HG03095 (cell line): ENCODE measurements around the gene IL17REL.
"Not testable (repeated sequence)": the region's sequence is repeated elsewhere in the genome, so short reads cannot be mapped to it uniquely, and the experiment has no call there.

Experiments used
- ATAC-seq: cut with Tn5 transposase; IDR thresholded peaks from one replicate; pipeline ENCODE4 v1.9.1; 2021; ENCODE audit warnings: moderate library complexity; ENCODE audit not compliant: unreplicated experiment

The IL17REL gene

DNA sequence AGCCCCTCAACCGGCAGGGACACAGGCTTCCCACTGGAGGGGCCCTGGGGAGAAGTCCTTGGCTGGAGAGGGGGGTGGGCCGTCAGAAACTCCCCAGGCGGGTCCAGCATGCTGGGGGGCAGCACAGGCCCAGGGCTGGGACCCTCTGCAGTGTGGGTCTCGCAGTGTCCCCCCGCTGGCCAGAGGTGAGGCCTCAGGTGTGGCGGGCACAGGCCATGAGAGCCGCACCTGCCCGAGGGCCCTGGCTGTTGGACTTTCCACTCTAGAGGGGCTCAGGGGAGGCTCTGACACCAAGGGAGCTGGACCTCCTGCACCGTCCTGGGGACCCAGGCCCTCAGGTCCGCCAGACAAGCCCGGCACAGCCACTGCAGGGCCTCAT, 62.7 kb downstream of the IL17REL start:
- ATAC-seq, result no peak

DNA sequence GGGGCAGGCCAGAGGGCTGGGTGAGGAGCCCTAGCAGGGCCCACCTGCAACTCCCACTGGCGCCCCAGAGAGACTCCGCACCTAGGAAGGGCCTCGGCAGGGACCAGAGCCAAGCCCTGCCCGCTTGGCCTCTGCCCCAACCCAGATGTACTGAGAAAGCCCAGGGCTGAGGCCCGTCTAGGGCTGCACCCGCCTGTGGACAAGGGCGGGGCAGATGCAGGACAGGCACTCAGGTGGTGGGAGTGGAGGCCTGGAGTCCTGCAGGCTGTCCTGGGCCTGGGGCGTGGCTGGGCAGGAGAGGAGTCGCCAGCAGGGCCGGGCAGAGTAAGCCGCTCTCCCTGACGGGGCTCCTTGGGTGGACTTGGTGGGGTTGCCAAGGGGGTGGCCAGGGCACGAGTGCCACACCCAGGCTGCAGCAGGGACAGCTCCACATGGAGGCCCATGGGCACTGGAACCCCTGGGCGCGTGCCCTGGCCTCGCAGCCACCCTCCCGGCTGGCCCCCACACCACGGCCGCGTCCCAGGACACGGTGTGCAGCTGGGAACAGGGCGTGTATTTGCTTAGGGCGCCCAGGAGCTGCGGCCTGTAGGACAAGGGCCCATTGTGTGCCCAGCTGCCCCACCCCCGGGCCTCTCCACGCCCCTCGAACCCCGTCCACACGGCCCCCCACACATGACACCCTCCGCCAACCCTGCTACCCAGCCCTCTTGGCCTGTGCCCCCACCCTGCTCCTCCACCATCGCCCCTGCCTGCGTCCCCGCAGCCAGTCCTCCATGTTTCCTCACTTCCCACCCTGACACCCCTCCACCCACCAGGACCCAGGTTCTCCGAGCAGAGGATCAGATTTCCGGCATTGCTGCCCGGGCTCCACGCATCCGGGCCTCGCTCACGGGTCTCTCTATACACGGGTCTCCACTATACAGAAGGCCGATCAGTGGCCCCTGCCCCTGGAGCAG, 63.3 kb downstream of the IL17REL start:
- no peak for ATAC-seq

DNA sequence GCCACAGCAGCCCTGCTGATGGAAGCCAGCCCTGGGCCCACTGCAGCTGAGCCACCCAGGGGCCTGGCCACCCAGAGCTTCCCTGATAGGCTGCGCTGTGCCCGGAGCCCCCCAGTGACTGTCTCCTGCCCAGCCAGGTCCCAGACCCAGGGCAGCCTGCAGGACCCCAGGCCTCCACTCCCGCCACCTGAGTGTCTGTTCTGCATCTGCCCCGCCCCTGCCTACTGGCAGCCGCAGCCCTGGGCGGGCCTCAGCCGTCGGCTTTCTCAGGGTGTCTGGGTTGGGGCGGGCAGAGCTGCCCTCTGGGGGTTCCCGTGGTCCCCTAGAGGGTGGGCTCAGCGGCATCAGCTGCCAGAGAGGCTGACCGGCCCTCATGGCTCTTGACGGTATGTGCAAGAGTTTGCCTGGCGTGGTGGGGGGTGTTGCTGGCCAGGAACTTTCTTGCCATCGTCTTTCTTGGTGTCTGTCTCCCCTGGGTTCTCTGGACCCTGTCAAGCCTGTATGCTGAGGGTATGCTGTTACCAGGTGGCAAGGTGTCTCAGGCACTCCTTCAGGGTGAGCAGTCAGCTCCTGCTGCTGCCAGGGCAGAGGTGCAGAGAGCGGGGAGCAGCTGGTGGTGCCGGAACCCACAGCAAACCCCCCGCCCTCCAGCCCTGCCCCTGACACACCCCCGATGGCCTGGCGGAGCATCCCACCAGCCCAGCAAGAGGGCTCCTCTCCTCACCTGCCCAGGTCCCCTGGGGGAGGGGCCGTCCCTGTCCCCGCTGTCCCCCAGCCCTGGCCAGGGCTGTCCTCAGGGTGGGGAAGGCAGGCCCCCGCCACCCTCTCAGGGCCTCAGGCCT, 64.2 kb downstream of the IL17REL start:
- no peak for ATAC-seq

DNA sequence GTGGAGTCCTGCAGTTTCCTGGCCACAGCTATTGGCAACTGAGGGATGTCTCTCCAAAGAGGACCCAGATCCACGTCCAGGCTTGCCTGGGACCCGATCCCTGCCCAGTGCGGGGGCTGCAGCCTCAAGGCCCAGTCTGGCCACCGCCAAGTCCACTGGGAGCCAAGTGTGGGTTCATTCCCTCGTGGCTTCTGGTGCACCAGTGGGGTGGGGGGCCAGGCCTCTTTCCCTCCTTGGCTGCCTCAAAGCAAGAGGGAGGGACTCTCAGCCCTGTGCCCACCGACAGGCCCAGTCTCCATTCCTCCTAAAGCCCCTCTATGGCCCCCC, 65.3 kb downstream of the IL17REL start:
- no peak for ATAC-seq

DNA sequence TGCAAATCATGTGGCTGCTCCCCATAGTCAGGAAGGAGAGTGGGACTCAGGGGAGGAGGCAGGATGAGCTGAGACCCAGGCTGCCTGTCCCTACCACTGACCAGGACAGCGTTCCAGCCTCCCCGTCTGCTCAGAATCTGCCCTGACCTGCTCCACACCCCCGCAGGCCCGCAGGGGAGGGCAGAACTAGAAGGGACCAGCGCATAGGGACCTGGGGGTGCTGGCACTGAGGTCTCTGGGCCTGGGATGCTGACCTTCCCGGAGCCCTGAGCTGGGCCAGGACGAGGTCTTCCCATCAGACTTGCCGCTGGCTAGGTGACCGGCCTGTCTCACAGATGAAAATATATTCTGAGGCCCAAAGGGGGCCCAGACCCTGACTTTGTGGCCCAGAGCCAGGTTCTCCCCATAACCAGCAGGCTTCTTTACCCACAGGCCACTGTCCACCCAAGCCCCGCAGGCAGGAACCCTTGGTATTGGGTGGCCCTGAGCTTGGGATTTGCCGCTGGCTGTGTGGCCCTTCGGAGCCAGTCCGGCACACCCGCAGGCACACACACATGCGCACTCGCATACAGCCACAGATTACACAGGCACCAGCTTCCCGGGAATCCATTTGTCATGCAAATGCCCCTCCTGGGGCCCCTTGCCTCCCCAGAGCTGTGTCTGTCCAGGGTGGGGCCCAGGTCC, 65.8 kb downstream of the IL17REL start:
- no peak for ATAC-seq

DNA sequence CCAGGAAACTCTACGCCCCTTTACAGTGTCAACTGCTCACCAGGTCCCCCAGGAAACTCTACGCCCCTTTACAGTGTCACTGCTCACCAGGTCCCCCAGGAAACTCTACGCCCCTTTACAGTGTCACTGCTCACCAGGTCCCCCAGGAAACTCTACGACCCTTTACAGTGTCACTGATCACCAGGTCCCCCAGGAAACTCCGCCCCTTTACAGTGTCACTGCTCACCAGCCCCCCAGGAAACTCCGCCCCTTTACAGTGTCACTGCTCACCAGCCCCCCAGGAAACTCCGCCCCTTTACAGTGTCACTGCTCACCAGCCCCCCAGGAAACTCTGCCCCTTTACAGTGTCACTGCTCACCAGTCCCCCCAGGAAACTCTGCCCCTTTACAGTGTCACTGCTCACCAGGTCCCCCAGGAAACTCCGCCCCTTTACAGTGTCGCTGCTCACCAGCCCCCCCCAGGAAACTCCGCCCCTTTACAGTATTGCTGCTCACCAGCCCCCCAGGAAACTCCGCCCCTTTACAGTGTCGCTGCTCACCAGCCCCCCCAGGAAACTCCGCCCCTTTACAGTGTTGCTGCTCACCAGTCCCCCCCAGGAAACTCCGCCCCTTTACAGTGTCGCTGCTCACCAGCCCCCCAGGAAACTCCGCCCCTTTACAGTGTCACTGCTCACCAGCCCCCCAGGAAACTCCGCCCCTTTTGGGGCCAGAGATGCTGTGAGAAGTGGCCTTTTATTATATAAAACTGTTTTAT, 67.3 kb downstream of the IL17REL start:
- ATAC-seq, result not testable (repeated sequence)
